Fibroblast of lung (primary cell): Measurements from ENCODE around the gene MAML2. TPM values are rescaled to one million over a fixed set of nuclear protein-coding genes. Genes with fewer than 3 reads are reported as not detected.

Experiments used
- DNase-seq, 2 donors: peaks; one replicate each; pipeline versions ENCODE4 v3.0.0 to v3.0.0-alpha.2; 2010; ENCODE audit warnings: low read depth in 2 of 2
- H2AFZ ChIP-seq: 2 replicates; pipeline ENCODE4 v1.5.1; 2012; ENCODE audit warnings: low read length, control low read depth, inconsistent platforms
- H3K27ac ChIP-seq: 2 replicates; pipeline ENCODE4 v1.5.1; 2011; ENCODE audit warnings: low read length, control low read depth; ENCODE audit not compliant: insufficient read depth
- H3K27me3 ChIP-seq: 2 replicates; pipeline ENCODE4 v1.5.1; 2011; ENCODE audit warnings: mild to moderate bottlenecking, low read length; ENCODE audit not compliant: control insufficient read depth, insufficient read depth
- H3K36me3 ChIP-seq: 2 replicates; pipeline ENCODE4 v1.5.1; 2011; ENCODE audit warnings: low read length; ENCODE audit not compliant: control insufficient read depth, insufficient read depth
- H3K4me1 ChIP-seq: 2 replicates; pipeline ENCODE4 v1.5.1; 2011; ENCODE audit warnings: low read length; ENCODE audit not compliant: control insufficient read depth, insufficient read depth; ENCODE audit errors: extremely low read depth
- H3K4me2 ChIP-seq: 2 replicates; pipeline ENCODE4 v1.5.1; 2011; ENCODE audit warnings: low read length, control low read depth; ENCODE audit not compliant: insufficient read depth; ENCODE audit errors: extremely low read depth
- H3K4me3 ChIP-seq, 4 experiments: fragments of 200-600 bp in 1 of 4; sonication (generic) in 1 of 4; replicated peaks in 1 of 4; 2 replicates each; pipeline ENCODE4 v1.5.1; 2011 to 2016; ENCODE audit warnings: low read length in 4 of 4, low read depth in 3 of 4, mild to moderate bottlenecking in 3 of 4, control low read depth in 2 of 4, inconsistent platforms in 1 of 4, mixed read lengths in 1 of 4; ENCODE audit not compliant: insufficient read depth in 1 of 4; ENCODE audit errors: control extremely low read depth in 1 of 4
- H3K79me2 ChIP-seq: 2 replicates; pipeline ENCODE4 v1.5.1; 2012; ENCODE audit warnings: mild to moderate bottlenecking, low read length, inconsistent platforms; ENCODE audit not compliant: control insufficient read depth, insufficient read depth
- H3K9ac ChIP-seq: 2 replicates; pipeline ENCODE4 v1.5.1; 2011; ENCODE audit warnings: mild to moderate bottlenecking, low read length, control low read depth; ENCODE audit not compliant: insufficient read depth
- H3K9me3 ChIP-seq: 2 replicates; pipeline ENCODE4 v1.5.1; 2012; ENCODE audit warnings: low read depth, low read length; ENCODE audit not compliant: control insufficient read depth, insufficient read depth
- H4K20me1 ChIP-seq: 2 replicates; pipeline ENCODE4 v1.5.1; 2011; ENCODE audit warnings: low read length; ENCODE audit not compliant: control insufficient read depth, insufficient read depth; ENCODE audit errors: extremely low read depth
- CTCF ChIP-seq, 2 donors: IDR thresholded peaks in 1 of 2; conservative IDR thresholded peaks in 1 of 2; 1 replicate in 1 of 2; 2 replicates in 1 of 2; pipeline ENCODE4 v1.5.1; 2011 to 2012; ENCODE audit warnings: low read length in 2 of 2, control low read depth in 1 of 2, inconsistent platforms in 1 of 2, low read depth in 1 of 2, mild to moderate bottlenecking in 1 of 2
- EZH2 ChIP-seq: IDR thresholded peaks from 2 replicates; pipeline ENCODE4 v1.5.1; 2012; ENCODE audit warnings: low read length, control low read depth, mild to moderate bottlenecking; ENCODE audit errors: missing control alignments
- polyA plus RNA-seq, 2 donors: library from polyadenylated mRNA; depleted of rRNA in 1 of 2; stranded (reverse) in 1 of 2; unstranded in 1 of 2; fragments of >200 nt; gene quantifications; 2 replicates each; pipeline ENCODE4 v1.2.1, GENCODE V29; 2011 to 2012; ENCODE audit warnings: missing spikeins in 1 of 2
- total RNA-seq: library from RNA; depleted of rRNA; stranded (reverse); fragments of >200 nt; gene quantifications from 2 replicates; pipeline ENCODE4 v1.2.1, GENCODE V29; 2014

Gene MAML2
- total and polyA plus RNA-seq, 2 donors (not counting 1 experiment from before 2014, with no cell fraction given) = 13.0 to 19.0 TPM

GRCh38 chr11:96143041-96143521 lies 199.9 kb downstream of the MAML2 start:
- Histone ChIP-seq H3K4me3 (no peak overlapping the region), H3K4me2 (no peak overlapping the region), H3K36me3 (no peaks in the 10 kb centered on the region), H3K9ac (no peak overlapping the region), H4K20me1 (no peaks in the 10 kb centered on the region), H3K27me3 (no peaks in the 10 kb centered on the region), H3K79me2 (no peaks in the 10 kb centered on the region), H3K27ac (no peak overlapping the region), H3K4me1 (peaks cover 3% of the 10 kb centered on the region), H3K9me3 (no peaks in the 10 kb centered on the region), H2AFZ (no peak overlapping the region)
- peak; percentile 46 to 73 for DNase-seq
- no peak for TF ChIP-seq CTCF (conservative IDR thresholded peaks at IDR 0.05 in 1 of 2, IDR thresholded peaks at IDR 0.05 in 1 of 2; ENCODE audit: low read depth in 1 of 2, low read length in 2 of 2)
- TF ChIP-seq EZH2 = no peak

- H2AFZ ChIP-seq = no peak overlapping the region
- TF ChIP-seq CTCF (conservative IDR thresholded peaks at IDR 0.05 in 1 of 2, IDR thresholded peaks at IDR 0.05 in 1 of 2; ENCODE audit: low read depth in 1 of 2, low read length in 2 of 2) (no peak), EZH2 (no peak)
- DNase-seq = no peak
- H3K4me1 ChIP-seq = no peaks in the 10 kb centered on the region
- no peaks in the 10 kb centered on the region for H3K9me3 ChIP-seq
- no peaks in the 10 kb centered on the region for H3K36me3 ChIP-seq
- H3K27me3 ChIP-seq = no peaks in the 10 kb centered on the region
- no peak overlapping the region for H3K27ac ChIP-seq
- H3K79me2 ChIP-seq = no peaks in the 10 kb centered on the region
- no peaks in the 10 kb centered on the region for H4K20me1 ChIP-seq
- no peak overlapping the region for H3K4me3 ChIP-seq
- no peak overlapping the region for H3K9ac ChIP-seq
- no peak overlapping the region for H3K4me2 ChIP-seq
These were observed 201.4 kb downstream of the MAML2 start for GRCh38 chr11:96141626-96142025.

GRCh38 chr11:96139691-96140090 lies 203.3 kb downstream of the MAML2 start:
- H3K4me1 ChIP-seq = no peaks in the 10 kb centered on the region
- no peaks in the 10 kb centered on the region for H3K79me2 ChIP-seq
- H3K9me3 ChIP-seq = no peaks in the 10 kb centered on the region

More at GRCh38 chr11:96139691-96140090, 203.3 kb downstream of the MAML2 start:
- no peak overlapping the region for H3K9ac ChIP-seq
- no peaks in the 10 kb centered on the region for H3K27me3 ChIP-seq
- H3K36me3 ChIP-seq = no peaks in the 10 kb centered on the region
- no peak overlapping the region for H3K4me3 ChIP-seq
- DNase-seq = no peak
- no peak overlapping the region for H3K4me2 ChIP-seq
- H3K27ac ChIP-seq = no peak overlapping the region
- H4K20me1 ChIP-seq = no peaks in the 10 kb centered on the region
- TF ChIP-seq EZH2 (no peak), CTCF (conservative IDR thresholded peaks at IDR 0.05 in 1 of 2, IDR thresholded peaks at IDR 0.05 in 1 of 2; ENCODE audit: low read depth in 1 of 2, low read length in 2 of 2) (no peak)
- no peak overlapping the region for H2AFZ ChIP-seq
